Bronchial epithelial cell (primary cell): Measurements from ENCODE around the gene USH2A. TPM values are rescaled to one million over a fixed set of nuclear protein-coding genes. Genes with fewer than 3 reads are reported as not detected.

Experiments used
- DNase-seq: peaks from one replicate; pipeline ENCODE4 v3.0.0-alpha.2; 2010; ENCODE audit warnings: low read depth
- FAIRE-seq: peaks from 2 replicates; lab custom pipeline; 2011; peaks lifted over from hg19 to GRCh38; lab: Jason Lieb, UNC
- H3K27me3 ChIP-seq: 2 replicates; pipeline ENCODE4 v1.5.1; 2011; ENCODE audit warnings: low read length; ENCODE audit not compliant: control insufficient read depth, insufficient read depth
- H3K36me3 ChIP-seq: 2 replicates; pipeline ENCODE4 v1.5.1; 2011; ENCODE audit warnings: low read length; ENCODE audit not compliant: control insufficient read depth, insufficient read depth
- H3K4me3 ChIP-seq: 2 replicates; pipeline ENCODE4 v1.5.1; 2011; ENCODE audit warnings: mild to moderate bottlenecking, low read depth, low read length, control low read depth
- total RNA-seq: library from RNA; depleted of rRNA; stranded (reverse); fragments of >200 nt; gene quantifications from 2 replicates; pipeline ENCODE4 v1.2.1, GENCODE V29; 2014
- TF ChIP-seq, protein P1 (sequence below): IDR thresholded peaks from 2 replicates; pipeline ENCODE4 v1.5.1; 2011; ENCODE audit warnings: mild to moderate bottlenecking, moderate library complexity, low read length, control low read depth, inconsistent platforms; ENCODE audit not compliant: insufficient read depth, severe bottlenecking

Gene USH2A
- total RNA-seq, 1 donor from 2014 or later: not detected

DNA sequence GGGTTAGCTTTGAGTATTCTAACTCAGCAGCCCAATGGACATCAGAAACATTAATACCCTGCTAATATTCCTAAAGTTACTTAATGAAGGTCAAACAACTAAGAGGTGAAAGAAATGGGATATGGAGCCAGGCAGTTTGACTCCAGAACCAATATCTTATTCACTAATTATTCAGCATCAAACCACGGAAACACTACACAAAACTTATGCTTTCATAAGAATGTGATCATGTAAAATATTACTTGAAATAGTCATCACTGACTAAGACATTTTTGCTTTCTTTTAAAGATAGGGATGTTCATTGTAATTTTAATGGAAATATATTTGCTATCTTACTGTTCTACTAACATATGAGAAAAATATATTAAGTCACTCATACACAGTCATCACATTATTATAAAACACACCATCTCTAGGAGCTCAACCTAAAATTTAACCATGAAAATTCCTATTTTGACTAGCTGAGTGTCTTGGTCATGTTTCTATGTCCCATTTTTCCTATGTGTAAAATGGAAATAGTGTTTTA lies 615.3 kb downstream of the USH2A start:
- no peak for DNase-seq
- FAIRE-seq: no peak
- TF ChIP-seq, protein P1, sequence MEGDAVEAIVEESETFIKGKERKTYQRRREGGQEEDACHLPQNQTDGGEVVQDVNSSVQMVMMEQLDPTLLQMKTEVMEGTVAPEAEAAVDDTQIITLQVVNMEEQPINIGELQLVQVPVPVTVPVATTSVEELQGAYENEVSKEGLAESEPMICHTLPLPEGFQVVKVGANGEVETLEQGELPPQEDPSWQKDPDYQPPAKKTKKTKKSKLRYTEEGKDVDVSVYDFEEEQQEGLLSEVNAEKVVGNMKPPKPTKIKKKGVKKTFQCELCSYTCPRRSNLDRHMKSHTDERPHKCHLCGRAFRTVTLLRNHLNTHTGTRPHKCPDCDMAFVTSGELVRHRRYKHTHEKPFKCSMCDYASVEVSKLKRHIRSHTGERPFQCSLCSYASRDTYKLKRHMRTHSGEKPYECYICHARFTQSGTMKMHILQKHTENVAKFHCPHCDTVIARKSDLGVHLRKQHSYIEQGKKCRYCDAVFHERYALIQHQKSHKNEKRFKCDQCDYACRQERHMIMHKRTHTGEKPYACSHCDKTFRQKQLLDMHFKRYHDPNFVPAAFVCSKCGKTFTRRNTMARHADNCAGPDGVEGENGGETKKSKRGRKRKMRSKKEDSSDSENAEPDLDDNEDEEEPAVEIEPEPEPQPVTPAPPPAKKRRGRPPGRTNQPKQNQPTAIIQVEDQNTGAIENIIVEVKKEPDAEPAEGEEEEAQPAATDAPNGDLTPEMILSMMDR: no peak
- Histone ChIP-seq H3K36me3 (no peaks in the 10 kb centered on the region), H3K4me3 (no peak overlapping the region), H3K27me3 (no peaks in the 10 kb centered on the region)

- Histone ChIP-seq H3K27me3 (no peaks in the 10 kb centered on the region), H3K4me3 (no peak overlapping the region), H3K36me3 (no peaks in the 10 kb centered on the region)
- TF ChIP-seq, protein P1: no peak
- no peak for FAIRE-seq
- DNase-seq: no peak
Measured at GRCh38 chr1:215807218-215807617, 616.0 kb downstream of the USH2A start.

- Histone ChIP-seq H3K36me3 (no peaks in the 10 kb centered on the region), H3K4me3 (no peak overlapping the region), H3K27me3 (no peaks in the 10 kb centered on the region)
- FAIRE-seq (no peak), DNase-seq (no peak)
- TF ChIP-seq, protein P1: no peak
Measured at GRCh38 chr1:215797859-215798258, 625.4 kb downstream of the USH2A start.

DNA sequence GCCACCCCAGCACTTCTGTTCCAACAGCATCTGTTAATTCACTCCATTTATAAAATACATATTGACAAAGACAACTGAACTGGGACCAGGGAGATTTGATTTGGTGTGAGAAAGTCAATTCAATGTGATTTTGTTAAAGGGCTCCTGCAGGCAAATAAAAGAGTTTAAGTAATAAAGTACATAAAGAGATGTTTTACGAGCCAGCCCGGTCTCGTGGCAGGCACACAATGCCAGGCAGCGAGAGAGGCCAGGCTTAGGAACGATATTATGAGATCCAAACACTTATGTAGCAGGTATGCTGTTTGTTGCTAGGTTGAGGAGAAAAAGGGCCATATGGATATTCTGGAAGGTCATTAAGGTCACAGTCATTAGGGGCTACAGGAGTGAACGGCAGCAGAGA lies 629.1 kb downstream of the USH2A start:
- no peaks in the 10 kb centered on the region for H3K36me3 ChIP-seq
- TF ChIP-seq, protein P1: no peak
- no peak for FAIRE-seq
- H3K27me3 ChIP-seq: no peaks in the 10 kb centered on the region
- no peak for DNase-seq
- no peak overlapping the region for H3K4me3 ChIP-seq

GRCh38 chr1:215793180-215793579 lies 630.1 kb downstream of the USH2A start:
- no peaks in the 10 kb centered on the region for H3K36me3 ChIP-seq
- no peak overlapping the region for H3K4me3 ChIP-seq
- H3K27me3 ChIP-seq: no peaks in the 10 kb centered on the region
- no peak for FAIRE-seq
- DNase-seq: peak; percentile 59
- TF ChIP-seq, protein P1: peak; percentile 16

GRCh38 chr1:215792446-215792845 lies 630.8 kb downstream of the USH2A start:
- no peak for DNase-seq
- no peak for FAIRE-seq
- TF ChIP-seq, protein P1: no peak
- no peak overlapping the region for H3K4me3 ChIP-seq
- H3K36me3 ChIP-seq: no peaks in the 10 kb centered on the region
- no peaks in the 10 kb centered on the region for H3K27me3 ChIP-seq
